HG03521 (cell line): ENCODE data around the gene CHKB.

Experiments
- ATAC-seq: cut with Tn5 transposase; IDR thresholded peaks from one replicate; pipeline ENCODE4 v1.9.1; 2021; ENCODE audit warnings: mild to moderate bottlenecking, moderate library complexity; ENCODE audit not compliant: unreplicated experiment

Gene CHKB

GRCh38 chr22:50531962-50532674 is 50.5 kb downstream of the CHKB start:
- no peak for ATAC-seq

- ATAC-seq: no peak
Observed at GRCh38 chr22:50531546-50531961, 51.1 kb downstream of the CHKB start.

- ATAC-seq: no peak
Observed at GRCh38 chr22:50530877-50531545, 51.6 kb downstream of the CHKB start.

- ATAC-seq: no peak
Observed at GRCh38 chr22:50530580-50530876, 52.1 kb downstream of the CHKB start.

GRCh38 chr22:50529897-50530579 is 52.6 kb downstream of the CHKB start, which contains the start of gene TYMP:
TSS of gene TYMP (minus strand) at chr22:50530012. CDS start at chr22:50529709, 303 bp downstream.
- peak; percentile 20 for ATAC-seq

GRCh38 chr22:50529416-50529896 is 53.2 kb downstream of the CHKB start:
- no peak for ATAC-seq
